ENCODE measurements around the gene RAD51B.
"Not testable (repeated sequence)": the region's sequence is repeated elsewhere in the genome, so short reads cannot be mapped to it uniquely, and the experiment has no call there.

RAD51B gene

DNA sequence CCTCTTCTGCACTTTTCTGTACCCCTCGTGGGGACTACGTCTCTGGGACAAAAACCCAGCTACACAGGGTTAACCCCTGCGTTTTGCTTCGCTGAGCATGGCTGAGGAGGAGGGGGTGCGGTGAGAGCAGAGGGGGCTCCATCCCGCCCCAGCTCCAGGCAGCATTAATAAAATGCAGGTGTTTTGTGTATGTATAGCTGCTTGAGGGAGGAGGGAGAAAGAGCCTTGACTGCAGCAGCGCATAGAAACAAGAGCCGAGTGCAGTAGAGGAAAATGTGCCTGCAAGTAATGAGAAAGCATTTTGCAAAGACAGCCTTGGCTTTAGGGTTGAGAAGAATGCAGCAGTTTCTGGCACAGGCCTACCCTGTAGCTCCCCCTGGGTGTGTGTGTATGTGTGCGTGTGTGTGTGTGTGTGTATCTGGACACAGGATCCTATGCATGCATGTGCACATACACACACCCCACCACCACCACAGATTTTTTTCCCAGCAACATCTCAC, 869.3 kb downstream of the RAD51B start:
- DNase-seq (ENCODE audit: low read depth) = no peak

DNA sequence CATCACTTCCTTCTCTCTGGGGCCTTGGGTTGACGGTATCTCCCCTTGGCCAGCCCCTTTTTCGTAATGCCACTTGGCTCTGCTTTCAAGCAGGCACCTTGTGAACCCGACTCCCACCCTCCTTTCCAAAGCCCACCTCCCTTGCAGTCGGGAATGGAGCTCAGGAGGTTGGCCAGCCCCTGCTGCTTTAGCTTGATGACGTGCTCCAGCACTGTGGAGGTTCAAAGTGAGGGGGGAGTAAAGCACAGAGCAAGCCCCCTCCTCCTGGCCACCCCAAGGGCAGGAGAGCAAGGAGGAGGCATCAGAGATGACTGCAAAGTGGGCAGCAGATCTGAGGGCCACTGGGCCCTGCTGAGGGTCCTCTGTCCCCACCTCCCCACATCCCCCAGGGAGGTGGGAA, 869.9 kb downstream of the RAD51B start:
- no peak for DNase-seq (ENCODE audit: low read depth)

DNA sequence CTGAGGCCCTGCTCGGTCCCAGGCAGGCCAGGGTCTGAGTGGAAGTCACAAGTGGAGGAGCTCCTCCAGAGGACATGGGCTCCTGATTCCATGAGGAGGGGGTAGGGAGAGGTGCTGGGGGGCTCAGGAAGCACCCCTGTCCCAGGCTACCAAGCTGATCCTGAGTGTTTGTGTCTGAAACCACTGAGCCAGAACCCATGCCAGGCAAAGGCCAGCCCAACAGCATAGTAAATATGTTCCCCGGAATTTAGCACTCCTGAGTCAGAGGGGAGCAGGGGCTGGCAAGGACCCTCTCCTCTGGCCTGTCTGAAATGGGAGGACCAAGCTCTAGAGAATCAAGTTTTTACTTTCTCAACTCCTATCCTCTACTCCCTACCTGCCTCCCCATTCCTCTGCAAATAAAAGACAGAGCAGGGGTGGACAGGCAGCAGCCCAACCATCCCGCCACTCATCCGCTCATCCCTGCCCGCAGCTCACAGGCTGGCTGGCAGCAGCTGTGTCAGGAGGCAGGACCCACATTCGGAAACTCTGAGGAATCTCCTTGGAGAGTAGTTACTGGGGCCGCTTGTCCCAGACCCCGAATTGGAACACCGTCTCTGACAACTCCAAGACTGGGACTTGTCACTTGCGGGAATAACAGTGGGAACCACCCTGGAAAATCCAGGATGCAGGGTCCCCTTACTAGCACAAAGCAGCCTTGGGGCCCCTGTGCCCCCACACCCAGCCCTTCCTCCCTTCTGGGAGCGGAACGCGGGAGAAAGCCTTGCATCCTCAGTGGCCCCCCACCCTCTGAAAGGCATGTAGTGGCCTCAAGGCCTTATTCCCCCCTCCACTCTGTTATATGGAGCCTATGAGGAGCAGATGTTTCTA, 870.7 kb downstream of the RAD51B start:
- DNase-seq (ENCODE audit: low read depth) = no peak

DNA sequence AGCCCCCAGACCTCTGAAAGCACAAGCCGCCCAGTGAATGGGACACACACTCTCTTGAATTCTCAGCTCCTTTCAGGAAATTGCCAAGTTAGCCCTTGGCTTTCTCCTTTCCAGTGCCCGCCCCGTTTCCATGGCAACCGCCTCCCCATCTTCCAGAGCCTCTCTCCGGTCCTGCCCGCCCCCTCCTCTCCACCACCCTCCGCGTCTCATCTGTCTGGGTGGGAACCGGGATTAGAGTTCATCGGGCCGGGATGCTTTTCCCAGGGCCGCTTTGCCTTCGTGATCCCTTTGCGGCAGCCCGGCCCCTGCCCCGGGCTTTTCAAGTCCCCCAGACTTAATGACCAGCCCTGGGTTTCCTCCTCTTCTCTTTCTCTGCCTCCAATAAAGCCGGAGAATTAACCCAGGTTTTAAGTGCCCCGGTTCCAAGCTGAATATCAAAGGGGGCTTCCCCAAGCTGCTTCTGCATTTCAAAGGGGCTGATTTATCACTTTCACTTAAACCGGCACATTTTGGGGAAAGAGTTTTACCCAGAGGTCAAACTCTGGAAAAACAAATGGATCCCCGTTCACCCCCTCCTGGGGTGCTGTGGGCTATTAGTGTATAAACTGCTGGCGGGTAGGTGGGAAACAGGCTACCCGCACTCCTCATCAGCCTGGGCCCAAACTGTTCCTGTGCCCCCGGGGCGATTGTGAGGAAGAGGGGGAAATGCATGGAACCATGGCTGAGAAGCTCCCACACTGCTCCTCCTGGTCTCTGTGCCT, 871.6 kb downstream of the RAD51B start:
- no peak for DNase-seq (ENCODE audit: low read depth)

DNA sequence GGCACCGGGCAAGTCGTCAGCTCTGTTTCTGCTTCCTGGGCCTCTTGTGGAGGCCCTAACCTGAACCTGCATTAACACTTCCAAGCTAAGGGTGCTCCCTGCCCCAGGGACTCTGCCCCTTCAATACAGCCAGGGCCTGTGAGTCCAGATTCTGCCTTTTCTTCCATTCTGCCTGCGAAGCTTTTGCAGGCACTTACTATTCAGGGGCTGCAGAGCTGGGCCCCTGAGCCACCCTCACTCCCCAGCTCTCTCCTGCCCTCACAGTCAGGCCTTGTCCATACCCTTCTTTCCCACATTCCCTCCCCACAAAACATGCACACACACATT, 872.2 kb downstream of the RAD51B start:
- DNase-seq (ENCODE audit: low read depth) = no peak

DNA sequence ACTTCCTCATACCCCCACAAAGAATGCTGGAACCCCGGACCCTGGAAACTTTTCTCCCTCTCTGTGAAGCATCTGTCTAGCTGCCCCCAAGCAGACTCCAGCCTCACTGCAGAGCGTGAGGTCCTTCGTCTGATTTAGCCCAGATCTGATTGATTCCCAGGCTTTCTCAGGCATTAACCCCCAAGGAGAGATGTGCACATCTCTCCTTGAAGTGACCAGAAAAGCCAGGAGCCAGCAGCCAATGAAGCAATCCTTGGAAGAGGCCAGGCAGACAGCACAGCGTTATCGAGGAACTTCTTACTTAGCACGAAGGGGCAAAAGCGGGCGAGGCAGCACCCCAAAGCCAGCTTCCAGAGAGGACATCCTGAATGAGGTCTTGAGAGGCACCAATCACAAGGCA, 872.6 kb downstream of the RAD51B start:
- DNase-seq (ENCODE audit: low read depth) = no peak

DNA sequence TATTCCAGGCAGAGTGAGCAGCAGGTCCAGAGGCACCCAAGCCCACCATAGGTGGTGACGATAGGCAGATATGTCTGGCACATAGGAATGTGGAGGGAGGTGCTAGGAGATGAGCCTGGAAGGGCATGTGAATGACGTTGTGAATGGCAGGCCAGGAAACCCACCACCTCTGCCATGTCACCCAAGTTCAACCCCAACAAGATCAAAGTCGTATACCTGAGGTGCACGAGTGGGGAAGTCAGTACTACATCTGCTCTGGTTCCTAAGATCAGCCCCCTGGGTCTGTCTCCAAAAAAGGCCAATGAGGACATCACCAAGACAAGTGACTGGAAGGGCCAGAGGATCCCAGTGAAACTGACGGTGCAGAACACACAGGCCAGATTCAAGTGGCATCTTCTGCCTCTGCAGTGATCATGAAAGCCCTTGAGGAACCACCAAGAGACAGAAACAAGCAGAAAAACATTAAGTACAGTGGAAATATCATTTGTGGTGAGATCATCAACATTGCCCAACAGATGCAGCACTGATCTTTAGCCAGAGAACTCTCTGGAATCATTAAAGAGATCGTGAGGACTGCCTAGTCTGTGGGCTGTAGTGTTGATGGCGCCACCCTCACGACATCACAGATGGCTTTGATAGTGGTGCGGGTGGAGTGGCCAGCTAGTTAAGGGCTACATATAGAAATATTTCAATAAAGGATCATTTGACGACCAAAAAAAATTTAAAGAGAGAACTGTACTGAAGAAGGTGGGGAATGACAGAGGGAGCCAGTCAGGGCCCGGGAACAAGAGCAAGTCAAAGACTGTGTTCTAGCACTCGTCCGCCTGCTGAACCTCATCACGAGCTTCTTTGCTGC, 873.6 kb downstream of the RAD51B start:
- no peak for DNase-seq (ENCODE audit: low read depth)

DNA sequence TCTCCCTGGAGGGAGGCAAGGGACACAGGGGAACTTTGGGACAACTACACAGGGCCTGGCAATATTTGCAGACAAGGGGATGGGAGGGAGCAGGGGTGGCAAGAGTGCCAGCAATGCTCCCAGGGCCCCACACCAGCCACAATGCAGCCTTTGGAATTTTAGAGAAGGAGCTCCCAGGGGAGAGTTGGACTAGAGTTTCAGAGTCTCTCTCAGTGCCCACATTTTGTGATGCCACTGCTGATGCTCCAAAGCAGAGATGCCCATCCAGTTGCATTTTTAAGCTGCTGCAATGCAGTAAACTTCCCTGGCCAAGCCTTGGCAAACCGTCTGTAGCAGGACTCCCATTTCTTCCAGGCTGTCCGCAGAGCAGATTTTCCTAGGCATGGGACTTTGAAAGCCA, 874.3 kb downstream of the RAD51B start:
- no peak for DNase-seq (ENCODE audit: low read depth)

DNA sequence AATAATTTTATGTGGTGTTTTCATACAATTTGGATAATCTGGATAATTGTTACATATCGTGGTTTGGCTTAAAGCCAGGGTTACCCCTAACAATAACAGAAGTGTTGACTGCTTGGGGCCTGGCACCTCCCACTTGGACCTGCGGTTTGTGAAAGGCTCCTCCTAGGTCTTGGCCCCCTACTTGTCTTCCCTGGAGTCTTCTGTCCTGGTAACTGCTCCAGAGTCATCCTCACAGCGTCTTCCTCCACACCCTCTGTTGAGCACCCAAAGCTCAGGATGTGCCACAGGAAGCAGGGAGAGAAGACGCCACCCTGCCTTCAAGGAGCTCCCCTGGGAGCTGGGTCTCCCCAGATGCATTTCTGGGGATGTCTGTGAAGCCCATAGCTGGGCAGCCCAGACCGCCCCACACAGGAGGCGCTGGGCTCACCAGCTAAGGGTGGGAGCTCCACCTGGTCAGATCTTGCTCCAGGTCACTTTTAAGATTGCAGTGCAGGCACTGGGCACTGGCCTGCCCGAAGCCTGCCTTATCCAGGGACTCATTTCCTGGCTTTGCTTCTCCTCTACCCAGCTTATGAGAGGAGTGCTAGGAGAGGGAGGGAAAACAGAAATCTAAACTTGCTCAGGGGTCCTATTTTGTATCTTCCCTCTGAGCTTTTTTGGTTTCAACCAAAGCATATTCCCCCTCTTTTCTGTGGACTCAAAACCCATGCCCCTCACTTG, 875.1 kb downstream of the RAD51B start:
- DNase-seq (ENCODE audit: low read depth) = no peak

DNA sequence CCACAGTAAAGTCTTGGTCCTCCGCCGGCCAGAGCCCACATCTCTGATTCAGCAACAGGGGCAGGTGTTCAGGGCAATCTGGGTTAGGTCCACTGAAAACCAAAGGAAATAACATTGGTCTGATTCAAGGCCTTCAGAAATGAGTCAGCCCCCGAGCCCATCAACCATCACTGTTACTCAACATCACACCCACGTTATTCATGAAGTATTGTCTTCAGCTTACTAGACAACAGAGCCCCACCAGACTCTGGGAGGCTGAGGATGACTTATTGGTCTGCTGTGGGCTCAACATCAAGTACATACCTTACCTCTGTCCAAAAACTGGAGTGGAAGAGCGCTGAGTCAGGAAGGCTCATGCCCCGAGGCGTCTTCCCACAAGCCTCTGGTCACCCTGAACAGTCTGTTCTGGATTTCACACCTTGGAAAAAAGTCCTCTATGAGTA, 875.8 kb downstream of the RAD51B start:
- DNase-seq (ENCODE audit: low read depth) = peak; percentile 99

DNA sequence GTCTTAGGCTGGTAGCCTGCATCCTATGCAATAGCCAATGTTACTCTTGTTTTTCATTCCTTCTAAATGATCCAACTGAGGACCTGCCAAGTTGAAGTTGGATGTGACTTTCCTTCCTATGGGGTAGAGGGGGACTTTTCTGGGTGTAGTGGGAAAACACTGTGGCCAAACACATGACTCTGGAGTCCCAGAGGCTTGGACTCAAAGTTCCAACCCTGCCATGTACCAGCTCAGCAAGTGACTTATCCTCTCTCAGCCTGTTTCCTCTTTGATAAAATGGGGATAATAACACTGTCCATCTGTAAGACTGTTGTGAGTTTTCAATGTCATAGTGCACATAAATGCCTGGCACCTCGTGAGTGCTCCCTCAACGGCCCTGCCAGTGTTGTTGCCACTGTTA, 876.3 kb downstream of the RAD51B start:
- no peak for DNase-seq (ENCODE audit: low read depth)

DNA sequence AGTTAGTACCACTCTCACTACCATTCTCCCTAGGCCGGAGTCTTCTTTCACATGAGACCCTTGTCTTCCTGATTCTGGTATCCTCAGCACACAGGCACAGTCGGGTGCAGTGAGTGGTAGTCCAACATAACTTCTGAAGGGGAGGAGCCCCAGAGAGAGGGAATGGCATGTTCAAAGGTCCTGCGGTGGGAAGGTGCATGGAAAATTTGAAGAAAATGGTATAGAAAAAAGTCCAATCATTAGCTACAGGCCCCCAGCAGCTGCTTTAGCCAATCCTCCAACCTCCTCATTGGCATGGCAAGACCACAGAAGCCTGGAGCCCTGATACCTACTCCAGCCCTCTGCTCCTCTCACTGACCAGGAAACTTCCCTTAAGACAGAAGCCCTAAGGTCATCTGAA, 876.7 kb downstream of the RAD51B start:
- no peak for DNase-seq (ENCODE audit: low read depth)

DNA sequence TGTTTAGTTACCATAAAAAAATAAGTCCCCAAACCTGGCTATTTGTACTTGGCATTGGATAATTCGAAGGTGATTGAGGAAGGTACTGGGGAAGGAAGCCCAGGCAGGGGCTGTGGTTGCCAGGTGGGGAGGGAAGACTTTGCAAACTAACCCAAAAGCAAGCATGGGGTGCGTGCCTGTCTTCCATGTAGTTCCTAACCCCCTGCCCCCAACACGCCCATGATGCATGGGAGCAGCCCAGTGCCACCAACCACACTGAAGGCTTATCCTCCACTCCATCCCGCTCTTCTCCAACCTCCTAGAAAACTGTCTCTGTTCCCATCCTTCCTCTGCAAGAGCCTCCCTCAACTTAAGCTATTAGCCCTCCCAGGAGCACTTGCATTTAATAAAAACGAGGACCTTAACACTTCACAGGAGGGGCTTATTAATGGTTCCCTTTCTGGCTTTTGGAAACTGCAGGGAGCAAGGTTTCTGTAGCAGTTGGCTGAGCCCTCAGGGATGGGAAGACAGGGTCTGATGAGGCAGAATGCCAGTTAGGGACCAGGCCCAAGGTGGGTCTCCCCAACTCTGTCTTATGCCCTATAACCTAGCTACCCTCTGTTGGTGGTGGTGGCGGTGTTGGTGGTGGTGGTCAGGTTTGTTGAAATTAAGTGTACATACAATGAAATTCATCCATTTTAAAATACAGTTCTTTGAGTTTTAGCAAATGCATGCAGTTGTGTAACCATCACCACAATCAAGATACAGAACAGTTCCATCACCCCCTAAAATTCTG, 877.3 kb downstream of the RAD51B start:
- no peak for DNase-seq (ENCODE audit: low read depth)

DNA sequence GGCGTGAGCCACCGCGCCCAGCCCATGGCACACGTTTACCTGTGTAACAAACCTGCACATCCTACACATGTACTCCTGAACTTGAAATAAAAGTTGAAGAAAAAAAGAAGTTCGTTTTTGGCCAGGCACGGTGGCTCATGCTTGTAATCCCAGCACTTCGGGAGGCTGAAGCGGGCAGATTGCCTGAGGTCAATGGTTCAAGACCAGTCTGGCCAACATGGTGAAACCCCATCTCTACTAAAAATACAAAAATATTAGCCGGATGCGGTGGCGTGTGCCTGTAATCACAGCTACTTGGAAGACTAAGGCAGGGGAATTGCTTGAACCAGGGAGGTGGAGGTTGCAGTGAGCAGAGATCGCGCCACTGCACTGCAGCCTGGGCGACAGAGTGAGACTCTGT, 879.2 kb downstream of the RAD51B start:
- not testable (repeated sequence) for DNase-seq (ENCODE audit: low read depth)

DNA sequence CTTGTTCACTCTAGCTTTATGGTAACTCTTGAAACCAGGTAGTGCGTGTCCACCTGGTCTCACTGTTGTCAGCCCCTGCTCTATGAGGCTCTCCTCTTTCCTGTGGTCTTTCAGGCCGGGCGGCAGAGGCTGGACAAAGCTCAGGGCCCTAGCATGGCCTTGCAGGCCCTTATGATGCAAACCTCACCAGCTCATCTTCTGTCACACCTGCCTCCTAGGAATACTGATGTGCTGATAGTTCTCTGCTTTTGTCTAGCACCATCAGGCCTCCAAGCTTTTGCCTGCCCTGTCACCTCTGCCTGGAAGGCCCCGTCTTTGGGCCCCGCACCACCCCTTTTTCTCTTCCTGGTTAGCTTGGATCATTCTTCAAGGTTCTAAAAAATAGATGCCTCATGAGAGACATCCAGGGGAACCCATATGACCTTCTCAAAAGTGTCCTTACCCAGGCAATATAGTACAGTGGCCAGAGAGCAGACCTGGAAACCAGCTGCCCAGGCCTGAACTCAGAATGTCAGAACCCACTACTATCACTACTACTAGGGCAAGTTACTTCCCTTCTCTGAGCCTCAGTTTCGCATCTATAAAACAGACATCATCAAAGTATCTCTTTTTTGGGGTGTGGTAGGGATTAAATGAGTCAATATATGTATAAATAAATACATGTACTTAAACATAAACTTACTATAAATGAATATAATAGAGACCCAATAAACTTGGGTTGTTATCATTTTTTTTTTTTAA, 881.6 kb downstream of the RAD51B start:
- no peak for DNase-seq (ENCODE audit: low read depth)

DNA sequence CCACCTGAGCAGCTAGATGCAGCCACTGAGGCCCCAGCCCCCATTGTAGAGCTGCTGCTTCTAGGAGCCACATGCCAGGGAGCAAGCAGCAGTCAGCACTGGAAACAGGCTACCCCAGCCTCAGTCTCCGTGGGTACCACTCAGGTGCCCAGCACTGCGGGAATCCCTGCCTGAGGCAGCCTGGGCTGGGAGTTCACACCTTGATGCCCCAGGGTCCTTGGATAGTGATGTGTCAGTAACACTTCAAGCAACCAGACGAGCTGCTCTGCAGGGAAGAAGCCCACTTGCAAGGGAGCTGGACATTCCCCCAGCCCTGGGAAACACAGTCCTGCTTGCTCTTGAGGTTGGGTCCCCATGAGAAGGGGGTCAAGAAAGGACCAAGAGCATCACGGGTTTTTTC, 882.6 kb downstream of the RAD51B start:
- no peak for DNase-seq (ENCODE audit: low read depth)

DNA sequence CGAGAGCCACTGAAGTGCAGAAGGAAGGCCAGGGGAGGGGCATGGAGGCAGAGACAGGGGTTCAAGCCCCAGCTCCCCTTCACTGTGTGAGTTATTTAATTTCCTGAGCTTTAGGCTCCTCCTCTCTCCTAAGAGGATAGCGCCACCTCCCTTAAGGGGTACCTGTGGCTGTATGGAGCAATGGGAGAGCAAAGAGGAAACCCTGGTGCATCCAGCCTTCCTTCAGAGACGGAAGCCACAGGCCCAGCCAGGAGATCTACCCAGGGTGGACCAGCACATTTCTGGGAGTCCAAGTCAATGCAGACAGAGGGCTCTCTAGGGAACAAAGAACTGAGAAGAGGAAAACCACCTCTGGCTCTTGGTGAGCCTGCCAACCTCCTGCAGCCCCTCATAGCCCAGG, 883.0 kb downstream of the RAD51B start:
- no peak for DNase-seq (ENCODE audit: low read depth)

DNA sequence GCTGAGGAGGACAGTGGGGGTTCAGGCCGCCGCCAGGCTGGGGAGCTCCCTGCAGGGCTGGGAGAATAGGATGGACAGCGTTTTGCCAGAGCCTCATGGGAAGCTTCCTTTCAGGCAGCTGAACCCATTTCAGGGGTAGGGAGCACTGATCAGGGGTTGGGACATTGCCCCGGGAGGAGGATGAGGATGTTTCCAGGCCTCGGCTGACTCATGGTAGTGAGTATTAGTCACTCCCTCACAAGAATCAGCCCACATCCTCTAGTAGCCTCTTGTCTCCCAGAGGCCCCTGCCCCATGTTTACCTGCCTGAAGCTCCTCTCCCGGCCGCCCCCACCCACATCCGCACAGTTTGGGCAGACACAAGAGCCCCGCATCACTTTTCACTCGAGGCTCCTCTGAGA, 883.5 kb downstream of the RAD51B start:
- peak; percentile 72 for DNase-seq (ENCODE audit: low read depth)

DNA sequence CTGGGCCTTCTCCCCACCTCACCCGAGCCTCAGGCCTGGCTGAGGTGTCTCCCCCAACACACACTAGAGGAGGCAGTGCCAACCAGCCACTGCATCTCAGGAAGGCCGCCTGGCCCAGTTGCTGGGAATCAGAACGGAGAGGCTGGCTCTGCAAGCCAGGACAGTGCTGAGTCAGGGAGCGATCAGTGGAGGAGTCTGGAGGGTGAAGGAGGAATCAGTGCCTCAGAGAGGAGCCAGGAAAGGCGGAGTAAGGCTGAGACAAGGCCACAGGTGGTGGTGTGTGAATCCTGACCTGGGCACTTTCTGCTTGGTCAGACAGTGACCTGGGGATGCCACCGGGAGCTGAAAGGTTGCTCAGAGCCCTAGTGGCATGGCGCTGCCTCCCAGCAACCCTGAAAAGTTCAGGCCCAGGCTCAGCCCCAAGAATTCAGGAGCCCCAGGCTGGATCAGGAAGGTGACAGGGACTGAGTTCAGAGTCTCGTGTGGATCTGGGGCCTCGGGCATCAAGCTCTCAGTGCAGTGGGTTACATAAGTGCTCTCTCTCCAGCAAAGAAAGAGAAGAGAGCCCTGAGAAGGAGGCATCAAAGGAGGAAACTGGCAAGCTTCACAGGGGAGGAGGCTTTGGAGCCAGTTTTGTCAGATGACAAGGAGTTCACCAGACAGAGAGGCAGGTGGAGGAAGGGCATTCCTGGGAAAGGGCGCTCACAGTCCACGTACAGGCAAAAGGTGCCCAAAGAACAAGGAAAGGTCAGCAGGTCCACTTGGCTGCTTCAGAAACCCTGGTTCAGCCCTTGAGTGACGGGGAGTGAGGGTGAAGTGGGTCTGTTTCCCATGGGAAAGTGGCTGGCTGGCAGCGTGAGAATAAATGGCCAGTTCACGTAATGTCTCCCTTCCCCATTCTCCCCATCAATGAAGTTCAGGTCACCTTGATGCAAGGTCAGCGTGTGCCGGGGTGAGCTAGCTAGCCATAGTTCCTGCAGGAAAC, 885.4 kb downstream of the RAD51B start:
- DNase-seq (ENCODE audit: low read depth) = no peak

All from stromal cell of bone marrow (primary cell).